K562 (cell line): ENCODE data around the gene ARPC2. TPM values are rescaled to one million over a fixed set of nuclear protein-coding genes. Genes with fewer than 3 reads are reported as not detected.

ENCODE experiments used
- ATAC-seq: fragments of 200-7000 bp; cut with Tn5 transposase; 3 replicates; pipeline ENCODE4 v1.9.1; 2020; ENCODE audit warnings: moderate library complexity
- BruUV-seq: library from RNA; stranded (reverse); fragments of 400-500 nt; replicated peaks from 2 replicates; lab custom pipeline; 2021; lab: Mats Ljungman, UMichigan
- CTCF ChIA-PET: fragments of 300-600 bp; formaldehyde crosslinking; extraction: SDS; loops from one replicate; lab custom pipeline; 2021; ENCODE audit warnings: low intra/inter-chr PET ratio; lab: Yijun Ruan, JAX
- POLR2A ChIA-PET: fragments of 300-600, 350-650 bp; sonication (Branson Sonifier 250); formaldehyde crosslinking; extraction: SDS; loops from one replicate; lab custom pipeline; 2021; ENCODE audit warnings: antibody characterized with exemption, inconsistent platforms; lab: Yijun Ruan, JAX
- DNase-seq, 4 experiments: peaks; one replicate each; pipeline versions ENCODE4 v3.0.0 to v3.0.0-alpha.2; 2011 to 2018; ENCODE audit warnings: low spot score in 3 of 4, mixed read lengths in 3 of 4; ENCODE audit errors: extremely low read depth in 1 of 4
- FAIRE-seq: peaks from 2 replicates; lab custom pipeline; 2011; peaks lifted over from hg19 to GRCh38; lab: Jason Lieb, UNC
- H2AFZ ChIP-seq: 2 replicates; pipeline ENCODE4 v1.6.0; 2011; ENCODE audit warnings: low read depth, low read length, control low read depth, inconsistent platforms
- H3K27ac ChIP-seq: fragments of 200-600 bp; 3 replicates; pipeline ENCODE4 v1.8.0; 2011; ENCODE audit warnings: low read depth, mild to moderate bottlenecking, control low read depth, inconsistent platforms, low read length, moderate library complexity, mixed read lengths; ENCODE audit errors: extremely low read depth
- H3K27me3 ChIP-seq, 2 experiments: fragments of 300-600 bp in 1 of 2; 2 replicates in 1 of 2; 3 replicates in 1 of 2; pipeline versions ENCODE4 v1.6.0 to v1.8.0; 2011; ENCODE audit warnings: inconsistent platforms in 2 of 2, low read length in 2 of 2, mild to moderate bottlenecking in 1 of 2, mixed read lengths in 1 of 2, moderate library complexity in 1 of 2; ENCODE audit not compliant: control insufficient read depth in 2 of 2, insufficient read depth in 2 of 2
- H3K36me3 ChIP-seq: fragments of 300-600 bp; 3 replicates; pipeline ENCODE4 v1.8.0; 2011; ENCODE audit warnings: mild to moderate bottlenecking, low read length, inconsistent platforms; ENCODE audit not compliant: control insufficient read depth, insufficient read depth
- H3K4me1 ChIP-seq, 2 experiments: fragments of 200-600 bp in 1 of 2; replicated peaks in 1 of 2; 2 replicates in 1 of 2; 3 replicates in 1 of 2; pipeline versions ENCODE4 v1.5.1 to v1.8.0; 2011; ENCODE audit warnings: inconsistent platforms in 2 of 2, low read length in 2 of 2, mild to moderate bottlenecking in 1 of 2, mixed read lengths in 1 of 2, moderate library complexity in 1 of 2; ENCODE audit not compliant: control insufficient read depth in 2 of 2, insufficient read depth in 2 of 2
- H3K4me2 ChIP-seq: 2 replicates; pipeline ENCODE4 v1.6.1; 2011; ENCODE audit warnings: low read length, control low read depth, inconsistent platforms, mixed read lengths; ENCODE audit not compliant: insufficient read depth
- H3K4me3 ChIP-seq: fragments of 200-600 bp; sonication (generic), shearing (Covaris generic); 2 replicates; pipeline ENCODE4 v1.5.1; 2016; ENCODE audit warnings: control low read depth, inconsistent platforms
- H3K79me2 ChIP-seq: fragments of 200-600 bp; 3 replicates; pipeline ENCODE4 v1.8.0; 2011; ENCODE audit warnings: low read length, inconsistent platforms; ENCODE audit not compliant: control insufficient read depth, insufficient read depth
- H3K9ac ChIP-seq, 2 experiments: 2 replicates each; pipeline versions ENCODE4 v1.6.0 to v1.6.1; 2011; ENCODE audit warnings: low read depth in 2 of 2, low read length in 2 of 2, control low read depth in 1 of 2, inconsistent platforms in 1 of 2, mild to moderate bottlenecking in 1 of 2, mixed read lengths in 1 of 2; ENCODE audit not compliant: insufficient read depth in 1 of 2
- H3K9me1 ChIP-seq: one replicate; pipeline ENCODE4 v1.6.0; 2011; ENCODE audit warnings: inconsistent platforms, mild to moderate bottlenecking, low read length, moderate library complexity; ENCODE audit not compliant: control insufficient read depth, insufficient read depth
- H3K9me3 ChIP-seq: replicated peaks from 2 replicates; pipeline ENCODE4 v1.5.1; 2011; ENCODE audit warnings: low read depth, low read length, inconsistent platforms; ENCODE audit not compliant: control insufficient read depth, insufficient read depth
- H4K20me1 ChIP-seq: replicated peaks from 2 replicates; pipeline ENCODE4 v1.6.1; 2011; ENCODE audit warnings: low read length, inconsistent platforms, mixed read lengths; ENCODE audit not compliant: control insufficient read depth, insufficient read depth
- FOXJ2 ChIP-seq: fragments of 200-800 bp; sonication (Bioruptor generic); IDR thresholded peaks from 2 replicates; pipeline ENCODE4 v1.6.1; 2016; ENCODE audit warnings: missing genetic modification characterization, missing compliant biosample characterization
- KLF16 ChIP-seq: IDR thresholded peaks from 2 replicates; pipeline ENCODE4 v1.6.1; 2016; ENCODE audit warnings: antibody characterized with exemption
- PCBP2 ChIP-seq: fragments of 200-400 bp; formaldehyde crosslinking; IDR thresholded peaks from 2 replicates; pipeline ENCODE4 v1.6.1; 2018; ENCODE audit warnings: low read length, low read depth, mild to moderate bottlenecking, moderate library complexity; ENCODE audit not compliant: poor library complexity, severe bottlenecking
- POLR2B ChIP-seq: fragments of 450-650 bp; IDR thresholded peaks from 2 replicates; pipeline ENCODE4 v1.6.1; 2018; ENCODE audit warnings: low read depth; ENCODE audit not compliant: partially characterized antibody
- SREBF1 ChIP-seq: fragments of 150-350 bp; IDR thresholded peaks from 2 replicates; pipeline ENCODE4 v1.6.1; 2014; ENCODE audit warnings: antibody characterized with exemption, low read depth, low read length, borderline replicate concordance
- SRSF1 ChIP-seq: fragments of 200-400 bp; formaldehyde crosslinking; IDR thresholded peaks from 2 replicates; pipeline ENCODE4 v1.6.1; 2017; ENCODE audit warnings: mild to moderate bottlenecking, low read depth, low read length, moderate library complexity
- WGBS: fragments of 100-300 bp; shearing (Covaris generic); methylation state at CpG from one replicate; pipeline ENCODE4 v1.1.6; 2016; ENCODE audit warnings: low coverage, mixed read lengths; ENCODE audit not compliant: insufficient coverage; ENCODE audit errors: missing lambda C conversion rate; 5-methylcytosine and 5-hydroxymethylcytosine counted together
- in situ Hi-C: fragments of 300-500 bp; cut with MboI; formaldehyde crosslinking; loops from 4 replicates; pipeline ENCODE4 v1.15.0; 2018; ENCODE audit warnings: inconsistent platforms, mixed read lengths
- intact Hi-C: fragments of 100-400 bp; cut with micrococcal nuclease; formaldehyde crosslinking; loops from 2 replicates; pipeline ENCODE4 v1.14.2; 2022
- polyA plus RNA-seq, 8 experiments: library from polyadenylated mRNA; depleted of rRNA in 4 of 8; stranded (reverse) in 5 of 8; unstranded in 3 of 8; fragments of >200 nt; fragmentation: Nextera tagmentation in 2 of 8; fragmentation: Illumina TruSeq in 1 of 8; extraction: Ambion mirVana in 2 of 8; extraction: Trizol in 1 of 8; gene quantifications; 2 replicates each; pipeline versions ENCODE4 v1.2.1 to v1.2.3, GENCODE V29; 2011 to 2014; ENCODE audit warnings: inconsistent platforms in 1 of 8, missing spikeins in 1 of 8
- total RNA-seq, 7 experiments: library from RNA; depleted of rRNA in 6 of 7; stranded (reverse); fragments of >200 nt in 6 of 7; fragmentation: Illumina TruSeq in 2 of 7; extraction: Trizol in 2 of 7; gene quantifications; 2 replicates each; pipeline versions ENCODE4 v1.2.1 to v1.2.3, GENCODE V29; 2011 to 2021; ENCODE audit warnings: low replicate concordance in 1 of 7
- TF ChIP-seq, protein P1 (sequence below): sonication (generic); formaldehyde crosslinking; IDR thresholded peaks from 2 replicates; pipeline ENCODE4 v1.8.1; 2023; ENCODE audit warnings: mild to moderate bottlenecking, missing genetic modification reagents
- TF ChIP-seq, protein P2 (sequence below), 2 experiments: fragments of 450-650 bp; IDR thresholded peaks; 2 replicates each; pipeline ENCODE4 v1.6.1; 2018; ENCODE audit warnings: mild to moderate bottlenecking in 2 of 2, low read depth in 1 of 2; ENCODE audit not compliant: partially characterized antibody in 2 of 2
- TF ChIP-seq, protein P3 (sequence below): fragments of 250-450 bp; sonication (Bioruptor Pico); IDR thresholded peaks from 2 replicates; pipeline ENCODE4 v1.8.0; 2021; ENCODE audit warnings: moderate library complexity, mild to moderate bottlenecking, inconsistent platforms

Gene ARPC2
- total and polyA plus RNA-seq, 9 of the 15 experiments (the other 6 are each of a cell fraction or from before 2014, with no cell fraction given) = 81.9 to 187 (median 103) TPM

DNA sequence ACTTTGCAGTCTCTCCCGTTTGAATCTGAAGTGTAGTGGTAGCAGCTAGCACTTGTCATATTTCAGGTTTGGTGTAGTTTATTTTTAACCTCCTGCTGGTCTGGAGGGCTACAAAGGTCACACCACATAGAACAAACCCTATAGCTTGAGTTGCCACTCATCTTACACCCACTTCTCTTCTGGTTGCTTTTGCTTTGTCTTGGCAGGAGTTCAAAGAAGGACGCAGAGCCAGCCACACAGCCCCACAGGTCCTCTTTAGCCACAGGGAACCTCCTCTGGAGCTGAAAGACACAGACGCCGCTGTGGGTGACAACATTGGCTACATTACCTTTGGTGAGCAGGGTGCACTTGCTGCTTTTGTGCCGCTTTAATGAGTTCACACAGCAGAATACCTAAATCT lies 28.2 kb downstream of the ARPC2 start:
- H3K9me3 ChIP-seq = no peaks in the 10 kb centered on the region
- BruUV-seq = no TSS peak
- H3K9me1 ChIP-seq = no peaks in the 10 kb centered on the region
- no peaks in the 10 kb centered on the region for H3K4me1 ChIP-seq
- intact Hi-C loops (no loop called here), in situ Hi-C loops (no loop called here)
- no peak overlapping the region for H3K4me3 ChIP-seq
- H3K36me3 ChIP-seq = peaks cover 77% of the 10 kb centered on the region
- DNase-seq = no peak
- H4K20me1 ChIP-seq = no peaks in the 10 kb centered on the region
- H3K79me2 ChIP-seq = no peaks in the 10 kb centered on the region
- CTCF ChIA-PET = no interaction called here
- TF ChIP-seq SRSF1 (no peak), SREBF1 (no peak), PCBP2 (no peak)
- no peak overlapping the region for H3K27ac ChIP-seq
- no peaks in the 10 kb centered on the region for H3K27me3 ChIP-seq
- H2AFZ ChIP-seq = no peak overlapping the region
- POLR2A ChIA-PET = interaction anchor here (0.7 kb wide), 1 partner anchor 22 kb away, joined by 3 read pairs; no protein-coding TSS in a partner anchor
- WGBS = 78% methylated on average over 3 of the region's 5 CpGs
- H3K4me2 ChIP-seq = no peak overlapping the region
- FAIRE-seq = no peak
- no peak for ATAC-seq
- no peak overlapping the region for H3K9ac ChIP-seq

DNA sequence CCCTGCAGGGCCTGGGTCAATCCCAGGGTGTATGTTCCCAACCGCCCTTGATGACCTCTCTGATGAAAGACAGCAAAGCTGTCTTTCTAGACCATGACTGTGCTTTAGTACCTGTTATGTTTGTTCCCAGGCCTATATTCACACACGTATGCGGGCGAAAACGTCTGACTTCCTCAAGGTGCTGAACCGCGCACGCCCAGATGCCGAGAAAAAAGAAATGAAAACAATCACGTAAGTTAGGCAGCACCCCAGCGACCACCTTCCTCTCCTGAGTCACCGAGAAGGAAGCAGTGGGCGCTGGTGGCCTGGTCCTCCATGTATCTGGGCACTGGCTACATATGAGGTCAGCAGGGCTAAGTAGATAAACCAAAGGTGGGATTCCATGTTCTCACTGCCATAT lies 32.7 kb downstream of the ARPC2 start:
- H3K4me2 ChIP-seq = no peak overlapping the region
- no peak overlapping the region for H3K4me3 ChIP-seq
- H3K9ac ChIP-seq = no peak overlapping the region
- no TSS peak for BruUV-seq
- ATAC-seq = no peak
- H2AFZ ChIP-seq = no peak overlapping the region
- H3K9me1 ChIP-seq = no peaks in the 10 kb centered on the region
- H3K4me1 ChIP-seq = no peaks in the 10 kb centered on the region
- ChIA-PET CTCF (no interaction called here), POLR2A (no interaction called here)
- H3K79me2 ChIP-seq = no peaks in the 10 kb centered on the region
- DNase-seq = no peak
- H3K36me3 ChIP-seq = peaks cover 79% of the 10 kb centered on the region; the same call in 2 of the 3 replicates
- no peaks in the 10 kb centered on the region for H3K9me3 ChIP-seq
- intact Hi-C loops (no loop called here), in situ Hi-C loops (no loop called here)
- TF ChIP-seq KLF16 (no peak), POLR2B (no peak), FOXJ2 (tag) (no peak)
- TF ChIP-seq, protein P1, sequence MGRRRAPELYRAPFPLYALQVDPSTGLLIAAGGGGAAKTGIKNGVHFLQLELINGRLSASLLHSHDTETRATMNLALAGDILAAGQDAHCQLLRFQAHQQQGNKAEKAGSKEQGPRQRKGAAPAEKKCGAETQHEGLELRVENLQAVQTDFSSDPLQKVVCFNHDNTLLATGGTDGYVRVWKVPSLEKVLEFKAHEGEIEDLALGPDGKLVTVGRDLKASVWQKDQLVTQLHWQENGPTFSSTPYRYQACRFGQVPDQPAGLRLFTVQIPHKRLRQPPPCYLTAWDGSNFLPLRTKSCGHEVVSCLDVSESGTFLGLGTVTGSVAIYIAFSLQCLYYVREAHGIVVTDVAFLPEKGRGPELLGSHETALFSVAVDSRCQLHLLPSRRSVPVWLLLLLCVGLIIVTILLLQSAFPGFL = no peak
- TF ChIP-seq, protein P2, sequence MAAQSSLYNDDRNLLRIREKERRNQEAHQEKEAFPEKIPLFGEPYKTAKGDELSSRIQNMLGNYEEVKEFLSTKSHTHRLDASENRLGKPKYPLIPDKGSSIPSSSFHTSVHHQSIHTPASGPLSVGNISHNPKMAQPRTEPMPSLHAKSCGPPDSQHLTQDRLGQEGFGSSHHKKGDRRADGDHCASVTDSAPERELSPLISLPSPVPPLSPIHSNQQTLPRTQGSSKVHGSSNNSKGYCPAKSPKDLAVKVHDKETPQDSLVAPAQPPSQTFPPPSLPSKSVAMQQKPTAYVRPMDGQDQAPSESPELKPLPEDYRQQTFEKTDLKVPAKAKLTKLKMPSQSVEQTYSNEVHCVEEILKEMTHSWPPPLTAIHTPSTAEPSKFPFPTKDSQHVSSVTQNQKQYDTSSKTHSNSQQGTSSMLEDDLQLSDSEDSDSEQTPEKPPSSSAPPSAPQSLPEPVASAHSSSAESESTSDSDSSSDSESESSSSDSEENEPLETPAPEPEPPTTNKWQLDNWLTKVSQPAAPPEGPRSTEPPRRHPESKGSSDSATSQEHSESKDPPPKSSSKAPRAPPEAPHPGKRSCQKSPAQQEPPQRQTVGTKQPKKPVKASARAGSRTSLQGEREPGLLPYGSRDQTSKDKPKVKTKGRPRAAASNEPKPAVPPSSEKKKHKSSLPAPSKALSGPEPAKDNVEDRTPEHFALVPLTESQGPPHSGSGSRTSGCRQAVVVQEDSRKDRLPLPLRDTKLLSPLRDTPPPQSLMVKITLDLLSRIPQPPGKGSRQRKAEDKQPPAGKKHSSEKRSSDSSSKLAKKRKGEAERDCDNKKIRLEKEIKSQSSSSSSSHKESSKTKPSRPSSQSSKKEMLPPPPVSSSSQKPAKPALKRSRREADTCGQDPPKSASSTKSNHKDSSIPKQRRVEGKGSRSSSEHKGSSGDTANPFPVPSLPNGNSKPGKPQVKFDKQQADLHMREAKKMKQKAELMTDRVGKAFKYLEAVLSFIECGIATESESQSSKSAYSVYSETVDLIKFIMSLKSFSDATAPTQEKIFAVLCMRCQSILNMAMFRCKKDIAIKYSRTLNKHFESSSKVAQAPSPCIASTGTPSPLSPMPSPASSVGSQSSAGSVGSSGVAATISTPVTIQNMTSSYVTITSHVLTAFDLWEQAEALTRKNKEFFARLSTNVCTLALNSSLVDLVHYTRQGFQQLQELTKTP (IDR thresholded peaks at IDR 0.05; ENCODE audit: low read depth in 1 of 2, partially characterized antibody in 2 of 2) = no peak
- TF ChIP-seq, protein P3, sequence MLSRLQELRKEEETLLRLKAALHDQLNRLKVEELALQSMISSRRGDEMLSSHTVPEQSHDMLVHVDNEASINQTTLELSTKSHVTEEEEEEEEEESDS (CRISPR knock-in tag) = no peak
- no peak for FAIRE-seq
- no peaks in the 10 kb centered on the region for H4K20me1 ChIP-seq
- H3K27me3 ChIP-seq = no peaks in the 10 kb centered on the region
- over 99% methylated on average over 8 of the region's 13 CpGs for WGBS
- no peak overlapping the region for H3K27ac ChIP-seq
